Loucy (cell line): Measurements from ENCODE around the gene CCDC81.

Experiments used
- H2AFZ ChIP-seq: fragments of 200-600 bp; sonication (generic); 2 replicates; pipeline ENCODE4 v1.6.0; 2016; ENCODE audit warnings: antibody characterized with exemption, mild to moderate bottlenecking, low read length, moderate library complexity
- H3F3A ChIP-seq: fragments of 200-600 bp; 2 replicates; pipeline ENCODE4 v1.6.0; 2016; ENCODE audit warnings: antibody characterized with exemption, low read depth, mild to moderate bottlenecking
- H3K27me3 ChIP-seq: fragments of 200-600 bp; sonication (generic); 2 replicates; pipeline ENCODE4 v1.6.1; 2014; ENCODE audit warnings: low read length, mild to moderate bottlenecking; ENCODE audit not compliant: insufficient read depth, poor library complexity, severe bottlenecking
- H3K36me3 ChIP-seq: fragments of 200-600 bp; sonication (generic); 2 replicates; pipeline ENCODE4 v1.6.1; 2016; ENCODE audit warnings: low read length; ENCODE audit not compliant: insufficient read depth
- H3K4me1 ChIP-seq: fragments of 200-600 bp; sonication (generic); 2 replicates; pipeline ENCODE4 v1.5.1; 2014; ENCODE audit warnings: low read length, mild to moderate bottlenecking; ENCODE audit not compliant: insufficient read depth, poor library complexity, severe bottlenecking
- H3K4me2 ChIP-seq: fragments of 200-600 bp; sonication (generic); 2 replicates; pipeline ENCODE4 v1.6.0; 2014; ENCODE audit warnings: antibody characterized with exemption, low read length, low read depth, mild to moderate bottlenecking; ENCODE audit not compliant: poor library complexity, severe bottlenecking
- H3K4me3 ChIP-seq: fragments of 200-600 bp; sonication (generic); 2 replicates; pipeline ENCODE4 v1.5.1; 2014; ENCODE audit warnings: low read length, mild to moderate bottlenecking, mixed read lengths; ENCODE audit not compliant: poor library complexity, severe bottlenecking
- H3K79me2 ChIP-seq: fragments of 200-600 bp; sonication (generic); 2 replicates; pipeline ENCODE4 v1.6.1; 2014; ENCODE audit warnings: low read length; ENCODE audit not compliant: insufficient read depth
- H3K9ac ChIP-seq: fragments of 200-600 bp; sonication (generic); 2 replicates; pipeline ENCODE4 v1.6.0; 2014; ENCODE audit warnings: mild to moderate bottlenecking, low read depth, low read length, moderate library complexity; ENCODE audit not compliant: poor library complexity, severe bottlenecking
- H3K9me2 ChIP-seq: fragments of 200-600 bp; sonication (generic); replicated peaks from 2 replicates; pipeline ENCODE4 v1.6.1; 2016; ENCODE audit warnings: low read depth, low read length, mixed read lengths
- H3K9me3 ChIP-seq: fragments of 200-600 bp; sonication (generic); 2 replicates; pipeline ENCODE4 v1.6.1; 2014; ENCODE audit warnings: mild to moderate bottlenecking, antibody characterized with exemption, low read length, low read depth; ENCODE audit not compliant: insufficient read depth
- H4K20me1 ChIP-seq: fragments of 200-600 bp; sonication (generic); 2 replicates; pipeline ENCODE4 v1.6.0; 2014; ENCODE audit warnings: antibody characterized with exemption, low read length, mild to moderate bottlenecking; ENCODE audit not compliant: insufficient read depth, poor library complexity, severe bottlenecking
- CTCF ChIP-seq: fragments of 200-600 bp; sonication (generic); conservative IDR thresholded peaks from 2 replicates; pipeline ENCODE4 v1.5.1; 2014; ENCODE audit warnings: mild to moderate bottlenecking, antibody characterized with exemption, low read length
- EZH2phosphoT487 ChIP-seq: fragments of 200-600 bp; IDR thresholded peaks from 2 replicates; pipeline ENCODE4 v1.6.1; 2018; ENCODE audit warnings: antibody characterized with exemption, mild to moderate bottlenecking, moderate library complexity, borderline replicate concordance

Gene CCDC81

DNA sequence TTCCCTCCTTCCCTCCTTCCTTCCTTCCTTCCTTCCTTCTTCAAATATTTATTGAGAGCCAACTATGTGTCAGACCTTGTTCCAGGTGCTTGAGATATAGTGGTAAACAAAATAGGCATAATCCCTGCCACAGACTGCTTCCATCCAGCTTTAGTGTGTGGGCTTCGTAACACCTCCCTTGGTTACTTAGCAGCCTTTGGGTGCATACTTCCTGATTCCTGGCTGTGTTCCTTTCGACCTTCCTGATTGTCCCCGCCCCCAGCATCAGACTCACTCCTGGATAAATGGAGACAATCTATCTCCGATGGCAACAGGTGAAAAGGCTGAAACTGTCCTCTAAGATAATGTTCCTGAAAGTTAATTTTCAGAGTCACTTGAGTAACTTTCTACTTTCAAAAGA, 13.5 kb downstream of the CCDC81 start:
- Histone ChIP-seq H3K4me3 (no peak overlapping the region), H3K9me2 (no peaks in the 10 kb centered on the region), H3K4me2 (no peak overlapping the region), H4K20me1 (no peaks in the 10 kb centered on the region), H3K36me3 (no peaks in the 10 kb centered on the region), H3K27me3 (no peaks in the 10 kb centered on the region), H3K4me1 (peaks cover 3% of the 10 kb centered on the region), H2AFZ (no peak overlapping the region), H3K9me3 (no peaks in the 10 kb centered on the region), H3F3A (no peaks in the 10 kb centered on the region), H3K79me2 (no peaks in the 10 kb centered on the region), H3K9ac (no peak overlapping the region)
- TF ChIP-seq EZH2phosphoT487 (no peak), CTCF (no peak)

DNA sequence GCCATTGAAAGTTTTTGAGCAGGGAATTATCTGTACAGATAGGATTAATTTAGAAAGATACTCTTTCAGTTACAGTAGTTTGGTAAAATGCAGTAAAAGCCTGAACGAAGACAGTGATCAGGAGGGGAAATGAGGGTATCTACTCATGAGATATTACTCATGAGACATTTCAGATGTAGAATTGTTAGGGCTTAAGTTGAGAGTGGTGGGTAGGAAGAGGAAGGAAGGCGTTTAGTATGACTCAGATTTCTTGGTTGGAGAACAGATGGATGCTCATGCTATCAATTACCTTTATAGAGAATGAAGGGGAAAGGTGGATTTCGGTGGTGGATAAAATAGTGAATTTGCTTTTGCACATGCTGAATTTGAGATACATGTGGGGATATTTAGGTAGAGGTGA, 15.8 kb downstream of the CCDC81 start:
- Histone ChIP-seq H3K4me2 (no peak overlapping the region), H3K9ac (no peak overlapping the region), H3F3A (no peaks in the 10 kb centered on the region), H3K4me3 (no peak overlapping the region), H4K20me1 (no peaks in the 10 kb centered on the region), H3K27me3 (no peaks in the 10 kb centered on the region), H3K36me3 (no peaks in the 10 kb centered on the region), H3K79me2 (no peaks in the 10 kb centered on the region), H3K4me1 (peaks cover 5% of the 10 kb centered on the region), H3K9me3 (no peaks in the 10 kb centered on the region), H3K9me2 (no peaks in the 10 kb centered on the region), H2AFZ (no peak overlapping the region)
- no peak for TF ChIP-seq CTCF

DNA sequence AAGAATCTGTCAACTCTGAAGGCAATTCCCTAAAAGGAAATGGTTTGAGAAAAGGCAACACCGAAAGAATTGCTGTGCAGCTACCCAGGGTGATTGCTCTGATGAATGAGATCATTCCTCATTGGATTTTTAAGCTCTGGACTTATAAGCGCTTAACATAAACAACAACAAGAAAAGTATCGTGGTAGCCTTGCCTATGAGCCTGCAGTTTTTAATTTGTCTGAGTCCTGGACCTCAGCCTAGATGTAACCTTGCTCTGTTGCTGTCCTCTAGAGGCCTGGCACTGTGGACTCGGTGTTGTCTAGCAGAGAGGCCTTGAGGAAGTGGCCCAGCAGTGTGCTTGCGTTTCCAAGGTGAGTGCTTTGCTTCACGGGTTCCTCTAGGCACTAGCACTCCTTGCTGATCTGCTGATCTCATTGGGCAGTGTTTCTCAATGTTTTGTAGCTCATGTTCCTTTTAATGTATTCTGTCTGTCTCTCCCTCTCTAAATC, 20.4 kb downstream of the CCDC81 start:
- Histone ChIP-seq H3K79me2 (no peaks in the 10 kb centered on the region), H3K36me3 (no peaks in the 10 kb centered on the region), H3K9me2 (no peaks in the 10 kb centered on the region), H3K9me3 (no peaks in the 10 kb centered on the region), H2AFZ (peak overlapping the region; percentile 4; the same call in 1 of the 2 replicates), H3K9ac (no peak overlapping the region), H4K20me1 (no peaks in the 10 kb centered on the region), H3F3A (no peaks in the 10 kb centered on the region), H3K4me3 (no peak overlapping the region), H3K4me2 (no peak overlapping the region), H3K27me3 (no peaks in the 10 kb centered on the region), H3K4me1 (peaks cover 7% of the 10 kb centered on the region)
- TF ChIP-seq EZH2phosphoT487 (no peak), CTCF (0 out of 2 replicates have a peak, but pooled peaks have one; percentile 17)
